ES-I3 (cell line): ENCODE results near the gene MTERF4.

ENCODE experiments used
- H3K36me3 ChIP-seq: 2 replicates; pipeline ENCODE4 v1.6.1; 2013; ENCODE audit warnings: mild to moderate bottlenecking, low read length, control low read depth, moderate library complexity; ENCODE audit not compliant: insufficient read depth
- H3K4me1 ChIP-seq: 2 replicates; pipeline ENCODE4 v1.6.1; 2013; ENCODE audit warnings: mild to moderate bottlenecking, control low read depth, low read length; ENCODE audit not compliant: insufficient read depth
- H3K9ac ChIP-seq: 2 replicates; pipeline ENCODE4 v1.6.1; 2013; ENCODE audit warnings: low read depth, mild to moderate bottlenecking, low read length, moderate library complexity
- H3K9me3 ChIP-seq: 2 replicates; pipeline ENCODE4 v1.6.1; 2013; ENCODE audit warnings: mild to moderate bottlenecking, low read length, moderate library complexity; ENCODE audit not compliant: control insufficient read depth, insufficient read depth

Gene MTERF4

GRCh38 chr2:241068136-241068941, 33.7 kb downstream of the MTERF4 start:
- Histone ChIP-seq H3K36me3 (no peaks in the 10 kb centered on the region), H3K9me3 (no peaks in the 10 kb centered on the region), H3K9ac (no peak overlapping the region), H3K4me1 (no peaks in the 10 kb centered on the region; the same call in 1 of the 2 replicates)

- H3K9me3 ChIP-seq: no peaks in the 10 kb centered on the region
- H3K4me1 ChIP-seq: no peaks in the 10 kb centered on the region; the same call in 1 of the 2 replicates
- H3K9ac ChIP-seq: no peak overlapping the region
- H3K36me3 ChIP-seq: no peaks in the 10 kb centered on the region
Measured at GRCh38 chr2:241067501-241068135, 34.5 kb downstream of the MTERF4 start.

GRCh38 chr2:241066893-241067341, 35.2 kb downstream of the MTERF4 start:
- H3K36me3 ChIP-seq: no peaks in the 10 kb centered on the region
- no peaks in the 10 kb centered on the region for H3K9me3 ChIP-seq
- no peak overlapping the region for H3K9ac ChIP-seq
- no peaks in the 10 kb centered on the region; the same call in 1 of the 2 replicates for H3K4me1 ChIP-seq

- no peak overlapping the region for H3K9ac ChIP-seq
- no peaks in the 10 kb centered on the region for H3K9me3 ChIP-seq
- H3K4me1 ChIP-seq: no peaks in the 10 kb centered on the region; the same call in 1 of the 2 replicates
- H3K36me3 ChIP-seq: no peaks in the 10 kb centered on the region
Measured at GRCh38 chr2:241066171-241066892, 35.8 kb downstream of the MTERF4 start.

- H3K9me3 ChIP-seq: no peaks in the 10 kb centered on the region
- no peaks in the 10 kb centered on the region; the same call in 1 of the 2 replicates for H3K4me1 ChIP-seq
Measured at GRCh38 chr2:241065355-241065803, 36.7 kb downstream of the MTERF4 start.

GRCh38 chr2:241064802-241065354, 37.2 kb downstream of the MTERF4 start:
- H3K9ac ChIP-seq: no peak overlapping the region
- no peaks in the 10 kb centered on the region; the same call in 1 of the 2 replicates for H3K4me1 ChIP-seq
- H3K9me3 ChIP-seq: no peaks in the 10 kb centered on the region
- H3K36me3 ChIP-seq: no peaks in the 10 kb centered on the region

More at GRCh38 chr2:241065355-241065803, 36.7 kb downstream of the MTERF4 start:
- H3K36me3 ChIP-seq: no peaks in the 10 kb centered on the region
- no peak overlapping the region for H3K9ac ChIP-seq

- H3K9ac ChIP-seq: no peak overlapping the region; the same call in 1 of the 2 replicates
- H3K4me1 ChIP-seq: no peaks in the 10 kb centered on the region; the same call in 1 of the 2 replicates
- H3K9me3 ChIP-seq: no peaks in the 10 kb centered on the region
- no peaks in the 10 kb centered on the region for H3K36me3 ChIP-seq
Measured at GRCh38 chr2:241064008-241064801, 37.9 kb downstream of the MTERF4 start.

GRCh38 chr2:241063587-241063986, 38.5 kb downstream of the MTERF4 start:
- H3K9ac ChIP-seq: no peak overlapping the region; the same call in 1 of the 2 replicates
- H3K36me3 ChIP-seq: no peaks in the 10 kb centered on the region
- H3K9me3 ChIP-seq: no peaks in the 10 kb centered on the region
- H3K4me1 ChIP-seq: no peaks in the 10 kb centered on the region; the same call in 1 of the 2 replicates

GRCh38 chr2:241063093-241063551, 39.0 kb downstream of the MTERF4 start:
- no peaks in the 10 kb centered on the region for H3K36me3 ChIP-seq

GRCh38 chr2:241062389-241063092, 39.5 kb downstream of the MTERF4 start:
- H3K4me1 ChIP-seq: no peaks in the 10 kb centered on the region; the same call in 1 of the 2 replicates
- no peaks in the 10 kb centered on the region for H3K36me3 ChIP-seq
- no peaks in the 10 kb centered on the region for H3K9me3 ChIP-seq
- no peak overlapping the region for H3K9ac ChIP-seq

More at GRCh38 chr2:241063093-241063551, 39.0 kb downstream of the MTERF4 start:
- H3K9ac ChIP-seq: no peak overlapping the region
- H3K4me1 ChIP-seq: no peaks in the 10 kb centered on the region; the same call in 1 of the 2 replicates
- H3K9me3 ChIP-seq: no peaks in the 10 kb centered on the region

GRCh38 chr2:241061275-241061674, 40.8 kb downstream of the MTERF4 start:
- H3K36me3 ChIP-seq: no peaks in the 10 kb centered on the region
- H3K9ac ChIP-seq: no peak overlapping the region
- H3K4me1 ChIP-seq: no peaks in the 10 kb centered on the region; the same call in 1 of the 2 replicates
- no peaks in the 10 kb centered on the region for H3K9me3 ChIP-seq

GRCh38 chr2:241053576-241054251, 48.4 kb downstream of the MTERF4 start:
- Histone ChIP-seq H3K36me3 (no peaks in the 10 kb centered on the region), H3K9me3 (no peaks in the 10 kb centered on the region), H3K9ac (no peak overlapping the region), H3K4me1 (no peaks in the 10 kb centered on the region)
